Activated CD4-positive, alpha-beta memory T cell treated with anti-CD3 and anti-CD28 coated beads, Interleukin-2, amount 10 ng/mL, durations not matched to agents 7 days and 5 days (primary cell): ENCODE data around the gene PTPRU. TPM values are rescaled to one million over a fixed set of nuclear protein-coding genes. Genes with fewer than 3 reads are reported as not detected.

Experiments used
- total RNA-seq, 2 experiments: library from RNA; stranded (reverse); gene quantifications; one replicate each; pipeline ENCODE4 v1.2.3, GENCODE V29; 2021

The PTPRU gene
- total RNA-seq, 2 experiments from 2014 or later, result 0.13 to 0.68 TPM

Other genes starting within 250 kb of the PTPRU start
- gene TMEM200B, start 112.6 kb upstream of the PTPRU start, total RNA-seq, result not detected
- 100 to 1,000 TPM; 121 to 123 TPM for gene SRSF4, start 54.6 kb upstream of the PTPRU start, total RNA-seq
- 10 to 100 TPM; 13.9 to 17.6 TPM for gene MECR, start 5.6 kb upstream of the PTPRU start, total RNA-seq